ENCODE data around the gene SLC29A3. TPM values are rescaled to one million over a fixed set of nuclear protein-coding genes. Genes with fewer than 3 reads are reported as not detected.

The SLC29A3 gene
- total RNA-seq, 2 donors from 2014 or later = 4.6 to 12.7 TPM

DNA sequence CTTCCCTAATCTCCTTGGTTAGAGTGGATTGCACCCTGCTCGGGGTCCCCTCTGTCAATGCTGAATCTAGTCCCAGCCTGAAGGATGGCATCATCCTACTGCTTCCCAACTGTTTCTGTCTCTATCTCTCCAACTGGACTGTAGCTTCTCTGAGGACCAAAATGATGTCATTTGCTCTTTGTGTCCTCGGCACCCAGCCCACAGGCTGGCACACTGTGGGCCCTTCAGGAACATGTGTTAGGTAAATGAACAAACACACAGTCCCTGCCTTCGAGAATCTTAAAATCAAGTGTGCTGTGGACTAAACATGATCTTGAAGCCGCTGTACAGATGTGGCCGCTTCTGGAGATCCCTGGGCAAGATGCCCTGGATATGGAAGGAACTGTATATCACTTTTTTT is 72.6 kb downstream of the SLC29A3 start:
- H3K9me3 ChIP-seq = no peaks in the 10 kb centered on the region
- intact Hi-C loops (cut with DNase I) = loop anchor here (5.0 to 10.0 kb wide), 2 partner anchors 421 to 503 kb away; no protein-coding TSS in a partner anchor
- no peaks in the 10 kb centered on the region for H3K27me3 ChIP-seq (replicated peaks; ENCODE audit: insufficient read depth)
- no peaks in the 10 kb centered on the region for H3K36me3 ChIP-seq
- TF ChIP-seq POLR2A (IDR thresholded peaks at IDR 0.05) (no peak), POLR2AphosphoS5 (IDR thresholded peaks at IDR 0.05) (no peak)
- TF ChIP-seq, protein P1, sequence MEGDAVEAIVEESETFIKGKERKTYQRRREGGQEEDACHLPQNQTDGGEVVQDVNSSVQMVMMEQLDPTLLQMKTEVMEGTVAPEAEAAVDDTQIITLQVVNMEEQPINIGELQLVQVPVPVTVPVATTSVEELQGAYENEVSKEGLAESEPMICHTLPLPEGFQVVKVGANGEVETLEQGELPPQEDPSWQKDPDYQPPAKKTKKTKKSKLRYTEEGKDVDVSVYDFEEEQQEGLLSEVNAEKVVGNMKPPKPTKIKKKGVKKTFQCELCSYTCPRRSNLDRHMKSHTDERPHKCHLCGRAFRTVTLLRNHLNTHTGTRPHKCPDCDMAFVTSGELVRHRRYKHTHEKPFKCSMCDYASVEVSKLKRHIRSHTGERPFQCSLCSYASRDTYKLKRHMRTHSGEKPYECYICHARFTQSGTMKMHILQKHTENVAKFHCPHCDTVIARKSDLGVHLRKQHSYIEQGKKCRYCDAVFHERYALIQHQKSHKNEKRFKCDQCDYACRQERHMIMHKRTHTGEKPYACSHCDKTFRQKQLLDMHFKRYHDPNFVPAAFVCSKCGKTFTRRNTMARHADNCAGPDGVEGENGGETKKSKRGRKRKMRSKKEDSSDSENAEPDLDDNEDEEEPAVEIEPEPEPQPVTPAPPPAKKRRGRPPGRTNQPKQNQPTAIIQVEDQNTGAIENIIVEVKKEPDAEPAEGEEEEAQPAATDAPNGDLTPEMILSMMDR (IDR thresholded peaks at IDR 0.05) = no peak
- no peaks in the 10 kb centered on the region for H3K4me1 ChIP-seq (replicated peaks)
- no peak overlapping the region for H3K27ac ChIP-seq
- no peak overlapping the region for H3K4me3 ChIP-seq
- no peak for DNase-seq (ENCODE audit: low spot score)
- WGBS = 91% methylated on average over 5 of the region's 5 CpGs

DNA sequence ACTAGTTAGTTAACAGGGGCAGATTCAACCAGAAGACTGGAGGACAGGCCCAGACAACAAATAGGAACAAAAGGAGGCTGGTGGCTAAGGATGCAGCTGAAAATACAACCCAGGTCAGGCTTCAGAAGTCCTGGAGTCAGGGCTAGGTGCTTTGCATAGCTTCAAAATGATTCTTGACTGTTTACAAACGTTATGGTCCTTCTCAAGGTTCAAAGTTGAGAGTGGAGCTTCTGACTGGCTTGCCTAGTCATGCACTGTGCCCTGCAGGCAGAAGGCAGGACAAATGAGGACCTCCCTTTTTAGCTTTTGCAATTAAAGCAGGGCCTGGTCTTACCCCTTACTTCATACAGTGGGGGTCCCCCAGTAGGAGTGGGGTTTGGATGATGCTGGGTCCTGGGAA is 73.2 kb downstream of the SLC29A3 start:
- no peaks in the 10 kb centered on the region for H3K4me1 ChIP-seq (replicated peaks)
- no peak for DNase-seq (ENCODE audit: low spot score)
- H3K4me3 ChIP-seq = no peak overlapping the region
- TF ChIP-seq POLR2AphosphoS5 (IDR thresholded peaks at IDR 0.05) = no peak
- TF ChIP-seq, protein P1 (IDR thresholded peaks at IDR 0.05) = no peak
- TF ChIP-seq POLR2A (IDR thresholded peaks at IDR 0.05) = no peak
- H3K9me3 ChIP-seq = no peaks in the 10 kb centered on the region
- H3K27ac ChIP-seq = no peak overlapping the region
- H3K36me3 ChIP-seq = no peaks in the 10 kb centered on the region
- intact Hi-C loops (cut with DNase I) = loop anchor here (5.0 to 10.0 kb wide), 2 partner anchors 420 to 503 kb away; no protein-coding TSS in a partner anchor
- no peaks in the 10 kb centered on the region for H3K27me3 ChIP-seq (replicated peaks; ENCODE audit: insufficient read depth)
- WGBS = 42% methylated on average over 1 of the region's 1 CpG

GRCh38 chr10:71392791-71393781 is 74.0 kb downstream of the SLC29A3 start:
- Histone ChIP-seq H3K27me3 (replicated peaks; ENCODE audit: insufficient read depth) (no peaks in the 10 kb centered on the region), H3K4me3 (no peak overlapping the region), H3K9me3 (no peaks in the 10 kb centered on the region), H3K36me3 (no peaks in the 10 kb centered on the region), H3K27ac (no peak overlapping the region), H3K4me1 (replicated peaks) (no peaks in the 10 kb centered on the region)
- TF ChIP-seq, protein P1 (IDR thresholded peaks at IDR 0.05) = no peak
- no peak for TF ChIP-seq POLR2AphosphoS5 (IDR thresholded peaks at IDR 0.05)
- DNase-seq (ENCODE audit: low spot score) = no peak
- 92% methylated on average over 16 of the region's 16 CpGs for WGBS
- intact Hi-C loops (cut with DNase I) = loop anchor here (5.0 to 10.0 kb wide), 2 partner anchors 419 to 502 kb away; no protein-coding TSS in a partner anchor

DNA sequence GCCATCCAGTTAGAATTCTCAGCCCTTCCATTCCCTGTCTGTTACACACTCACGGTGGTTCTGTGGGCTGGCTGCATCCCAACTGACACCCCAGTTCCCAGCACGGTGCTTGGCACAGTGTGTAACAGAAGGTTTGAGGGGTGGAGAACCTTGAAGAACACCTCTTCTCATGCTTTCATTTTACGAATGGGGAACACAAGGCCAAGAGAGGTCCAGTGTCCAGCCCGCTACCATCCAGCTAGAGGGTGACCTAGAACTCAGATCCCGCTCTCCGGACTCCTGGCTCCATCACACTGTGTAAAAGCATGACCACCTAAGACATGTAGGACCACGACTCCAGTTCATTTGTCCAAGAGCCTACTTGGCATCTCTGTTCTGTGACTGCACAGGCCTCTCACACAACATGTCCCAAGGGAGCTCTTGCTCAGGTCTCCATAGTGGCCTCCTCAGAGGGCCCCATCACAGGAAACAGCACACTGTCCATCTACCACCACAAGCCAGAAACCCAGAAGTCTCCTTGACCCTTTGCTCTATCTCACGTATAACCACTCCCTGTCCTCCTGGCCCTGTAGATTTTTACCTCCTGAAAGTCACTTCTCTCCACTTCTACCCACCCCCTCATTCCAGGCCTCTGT is 74.9 kb downstream of the SLC29A3 start:
- no peak for TF ChIP-seq POLR2A (IDR thresholded peaks at IDR 0.05)
- TF ChIP-seq, protein P1 (IDR thresholded peaks at IDR 0.05) = no peak
- TF ChIP-seq POLR2AphosphoS5 (IDR thresholded peaks at IDR 0.05) = no peak
- no peaks in the 10 kb centered on the region for H3K36me3 ChIP-seq
- H3K27ac ChIP-seq = no peak overlapping the region
- H3K4me3 ChIP-seq = no peak overlapping the region
- intact Hi-C loops (cut with DNase I) = loop anchor here (5.0 to 10.0 kb wide), 2 partner anchors 418 to 501 kb away; no protein-coding TSS in a partner anchor
- no peaks in the 10 kb centered on the region for H3K27me3 ChIP-seq (replicated peaks; ENCODE audit: insufficient read depth)
- no peaks in the 10 kb centered on the region for H3K4me1 ChIP-seq (replicated peaks)
- H3K9me3 ChIP-seq = no peaks in the 10 kb centered on the region
- DNase-seq (ENCODE audit: low spot score) = no peak
- WGBS = 91% methylated on average over 8 of the region's 8 CpGs
